ENCODE data around the gene CTSC.

CTSC gene

DNA sequence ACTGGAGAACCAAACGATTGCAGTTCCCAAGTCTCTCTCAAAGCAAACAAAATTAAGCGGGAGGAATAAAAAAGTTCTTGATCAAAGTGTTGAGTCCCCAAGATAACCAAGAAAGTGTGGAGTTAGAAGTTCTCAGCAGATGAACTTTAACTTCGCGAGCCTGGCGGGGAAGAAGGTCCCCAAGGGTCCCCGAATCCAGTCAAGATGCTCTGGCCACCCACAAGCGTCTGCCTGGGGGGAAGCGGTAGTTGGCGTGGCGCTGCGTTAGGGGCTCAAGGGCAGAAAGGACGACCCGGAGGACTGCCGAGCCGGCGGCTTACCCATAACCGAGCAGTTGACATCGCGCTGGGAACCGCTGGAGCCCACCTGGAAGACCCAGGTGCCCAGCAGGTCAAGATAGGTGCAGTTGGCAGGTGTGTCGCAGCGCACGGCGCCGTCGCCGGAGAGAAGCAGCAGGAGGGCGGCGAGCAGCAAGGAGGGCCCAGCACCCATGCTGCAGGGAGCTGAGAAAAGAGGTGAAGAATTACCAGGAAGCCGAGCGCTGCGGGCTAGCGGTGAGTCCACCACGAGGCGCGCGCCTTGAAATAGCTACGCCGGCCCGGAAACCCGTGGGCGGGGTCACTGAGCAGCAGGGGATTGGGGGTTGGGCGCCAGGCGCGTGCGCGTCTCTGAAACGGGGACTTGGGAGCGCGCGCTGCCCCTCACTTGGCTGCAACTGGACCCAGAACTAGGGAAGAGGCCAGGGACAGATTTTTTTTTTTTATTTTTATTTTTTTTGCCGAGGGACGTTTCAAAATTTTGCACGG lies at the start of gene CTSC:
TSS of gene CTSC (minus strand) at position 556 of the 806 bp plus-strand sequence. CDS start at position 492, 64 bp downstream.
- DNase-seq (ENCODE audit: low read depth in 3 of 3) = peak; percentile 89 to 94 (median 90)

DNA sequence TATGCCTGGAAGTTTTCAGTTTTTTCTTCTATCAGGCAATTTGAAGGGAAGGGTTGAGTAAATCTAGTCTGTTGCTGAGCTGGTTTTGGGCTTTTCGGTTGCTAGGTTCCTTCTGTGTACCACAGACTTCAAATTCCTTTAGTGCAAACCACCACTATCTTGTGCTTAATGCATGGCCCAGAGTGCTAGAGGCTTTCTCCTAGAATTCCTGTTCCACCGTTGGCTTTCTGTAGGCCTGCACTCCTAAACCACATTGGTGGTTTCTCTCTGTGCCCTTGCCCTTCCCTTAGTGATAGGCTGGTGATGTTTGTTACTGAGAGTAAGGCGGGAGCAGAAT lies 47.1 kb upstream of the CTSC start:
- no peak for DNase-seq (ENCODE audit: low read depth in 3 of 3)

DNA sequence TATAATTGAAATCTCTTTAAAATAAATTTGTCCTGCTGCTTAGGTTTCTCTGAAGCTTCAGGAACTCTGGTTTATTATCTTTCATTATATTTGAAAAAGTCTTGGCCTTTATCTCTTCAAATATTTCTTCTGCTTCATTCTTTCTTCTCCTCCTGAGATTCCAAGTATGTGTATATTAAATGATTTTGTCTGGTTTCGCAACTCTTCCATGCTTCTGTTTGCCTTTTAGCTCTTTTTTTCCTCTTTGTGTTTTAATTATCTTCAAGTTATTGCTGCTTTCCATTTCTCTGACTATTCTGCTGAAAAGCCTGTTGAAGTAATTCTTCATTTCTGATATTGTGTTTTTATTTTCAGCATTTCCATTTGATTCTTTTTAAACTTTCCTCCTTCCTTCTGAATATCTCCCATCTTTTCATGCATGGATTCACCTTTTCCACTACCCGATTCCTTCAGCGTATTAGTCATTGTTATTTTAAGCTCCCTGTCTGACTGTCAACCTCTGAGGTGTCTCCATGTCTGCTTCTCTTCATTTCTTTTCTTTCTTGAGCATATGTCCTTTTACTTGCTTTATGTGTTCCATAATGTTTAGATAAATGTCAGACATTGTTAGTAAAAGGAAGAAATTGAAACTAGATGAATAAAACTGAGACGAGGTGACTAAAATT lies 46.6 kb upstream of the CTSC start:
- DNase-seq (ENCODE audit: low read depth in 3 of 3) = no peak

DNA sequence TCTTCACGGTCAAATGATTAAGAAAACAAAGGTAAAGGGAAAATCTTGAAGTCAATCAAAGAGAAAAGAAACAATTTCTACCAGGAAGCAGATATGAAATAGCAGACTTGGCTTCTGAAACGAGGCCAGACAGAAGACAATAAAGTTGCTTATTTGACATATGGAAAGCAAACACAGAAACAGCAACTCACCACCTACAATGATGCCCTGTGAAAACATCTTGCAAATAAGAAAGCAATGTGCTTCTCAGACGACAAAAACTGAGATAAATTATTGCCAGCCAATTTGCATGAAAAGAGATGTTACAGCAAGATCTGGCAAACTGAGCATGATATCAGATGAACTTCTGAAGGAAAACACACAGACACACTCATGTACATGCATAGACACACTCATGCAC lies 45.9 kb upstream of the CTSC start:
- no peak for DNase-seq (ENCODE audit: low read depth in 3 of 3)

DNA sequence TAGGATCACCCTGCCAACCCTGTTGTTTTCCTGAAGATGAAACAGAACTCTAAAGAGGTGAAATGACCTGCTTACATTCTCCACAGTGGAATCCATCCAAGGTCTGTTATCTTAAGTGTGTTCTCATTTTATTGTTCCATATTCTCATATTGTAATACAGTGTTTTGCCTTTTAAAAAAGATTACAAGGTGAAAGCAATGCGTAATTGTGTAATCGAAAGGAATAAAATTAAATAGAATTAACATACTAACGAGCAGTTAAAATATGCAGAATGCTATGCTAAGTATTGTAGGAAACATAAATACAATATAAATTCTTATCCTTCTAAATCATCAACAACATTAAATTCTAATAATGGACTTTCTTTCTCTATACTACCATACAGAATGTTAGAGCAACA lies 41.6 kb upstream of the CTSC start:
- DNase-seq (ENCODE audit: low read depth in 3 of 3) = no peak

DNA sequence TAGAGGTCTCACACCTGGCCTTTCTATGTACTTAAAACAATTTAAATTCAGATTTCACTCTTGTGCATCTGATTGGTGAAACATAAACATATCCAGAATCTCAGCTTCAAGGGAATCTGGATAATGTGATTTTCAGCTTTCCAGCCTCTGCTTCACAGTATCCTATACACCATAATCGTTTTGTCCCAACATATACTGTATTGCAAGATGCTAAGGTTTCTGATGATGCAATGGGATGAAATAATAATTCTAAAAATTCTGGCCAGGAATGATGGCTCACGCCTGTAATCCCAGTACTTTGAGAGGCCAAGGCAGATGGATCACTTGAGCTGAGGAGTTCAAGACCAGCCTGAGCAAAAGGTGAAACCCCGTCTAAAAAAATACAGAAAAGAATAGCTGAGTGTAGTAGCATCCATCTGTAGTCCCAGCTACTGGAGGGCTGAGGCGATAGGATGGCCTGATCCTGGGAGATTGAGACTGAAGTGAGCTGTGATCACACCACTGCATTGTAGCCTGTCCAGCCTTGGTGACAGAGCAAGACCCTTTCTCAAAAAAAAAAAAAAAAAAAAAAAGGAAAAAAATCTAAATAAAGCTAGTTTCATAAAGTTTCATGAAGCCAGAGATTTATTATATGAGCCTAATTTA lies 41.0 kb upstream of the CTSC start:
- DNase-seq (ENCODE audit: low read depth in 3 of 3) = no peak

DNA sequence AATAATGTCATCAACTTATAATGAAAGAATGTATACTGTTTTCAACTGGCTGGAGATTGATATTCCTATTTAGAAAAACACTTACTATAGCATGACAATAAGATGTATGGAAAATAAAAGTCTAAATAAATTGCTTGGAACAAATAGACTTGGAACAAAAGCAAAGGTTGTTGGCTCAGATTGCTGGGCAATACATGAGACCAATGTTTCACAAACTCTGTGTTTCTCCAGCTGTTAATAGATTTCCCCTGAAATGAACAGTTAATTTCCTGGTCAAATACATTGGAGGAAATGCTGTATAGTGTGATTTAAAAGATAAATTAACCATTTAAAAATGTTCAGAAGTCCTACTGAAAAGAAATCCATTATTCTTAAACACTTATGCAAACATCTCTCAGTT lies 40.1 kb upstream of the CTSC start:
- no peak for DNase-seq (ENCODE audit: low read depth in 3 of 3)

DNA sequence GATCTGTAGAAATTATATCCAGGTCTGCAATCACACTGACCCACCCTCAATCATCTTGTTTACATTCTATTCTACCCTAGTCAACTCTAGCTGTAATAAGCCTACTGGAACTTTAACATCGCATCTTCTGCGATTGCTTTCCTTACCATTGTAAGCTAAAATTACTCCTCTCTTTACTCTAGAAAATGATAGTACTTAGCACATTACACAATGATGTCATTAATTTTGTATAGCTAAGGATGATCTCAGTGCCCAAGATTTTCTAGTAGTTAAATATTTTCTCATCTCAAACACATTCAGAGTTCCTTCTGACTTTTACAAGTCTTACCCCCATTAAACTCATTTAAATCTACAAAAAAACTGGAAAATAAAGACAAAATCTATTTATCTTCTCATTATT lies 39.6 kb upstream of the CTSC start:
- DNase-seq (ENCODE audit: low read depth in 3 of 3) = no peak

DNA sequence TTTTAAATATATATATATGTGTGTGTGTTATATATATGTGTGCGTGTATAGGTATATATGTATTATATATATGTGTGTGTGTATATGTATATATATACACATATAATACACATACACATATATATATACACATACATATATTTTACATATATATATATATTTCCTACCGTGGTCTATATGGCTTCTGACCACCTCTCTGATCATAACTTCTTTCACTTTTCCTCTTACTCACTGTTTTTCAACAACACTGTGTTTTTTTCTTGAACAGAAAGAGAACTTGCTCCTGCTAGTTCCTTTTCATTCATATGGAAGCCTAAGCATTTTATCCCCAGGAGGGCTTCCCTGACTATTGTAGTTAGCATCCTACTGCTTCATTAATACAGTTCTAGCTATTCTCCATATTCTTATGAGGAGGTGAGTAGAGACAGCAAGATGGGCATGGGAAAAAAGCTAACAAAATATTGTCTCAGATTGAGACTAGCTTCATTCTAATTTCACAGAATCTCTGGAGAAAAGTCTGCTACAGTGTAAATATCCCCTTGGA lies 38.5 kb upstream of the CTSC start:
- DNase-seq (ENCODE audit: low read depth in 3 of 3) = no peak

DNA sequence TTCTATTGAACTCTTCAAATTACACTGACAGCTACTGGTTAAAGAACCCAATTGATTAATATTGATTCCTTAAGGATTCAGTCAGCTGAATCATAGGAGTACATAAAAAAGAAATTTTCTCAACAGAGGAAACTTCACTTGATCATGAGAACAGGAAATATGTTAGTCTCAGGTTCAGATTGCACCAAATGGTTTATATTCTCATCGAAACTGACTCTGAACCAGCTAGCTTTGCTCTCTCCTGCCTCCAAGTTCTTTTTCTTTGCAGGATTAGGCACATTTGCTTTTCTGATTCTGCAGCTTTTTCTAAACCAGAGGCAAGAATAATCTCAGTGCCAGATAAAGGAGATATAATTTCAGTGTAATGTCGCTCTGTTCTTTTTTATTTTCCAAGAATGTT lies 33.2 kb upstream of the CTSC start:
- no peak for DNase-seq (ENCODE audit: low read depth in 3 of 3)

DNA sequence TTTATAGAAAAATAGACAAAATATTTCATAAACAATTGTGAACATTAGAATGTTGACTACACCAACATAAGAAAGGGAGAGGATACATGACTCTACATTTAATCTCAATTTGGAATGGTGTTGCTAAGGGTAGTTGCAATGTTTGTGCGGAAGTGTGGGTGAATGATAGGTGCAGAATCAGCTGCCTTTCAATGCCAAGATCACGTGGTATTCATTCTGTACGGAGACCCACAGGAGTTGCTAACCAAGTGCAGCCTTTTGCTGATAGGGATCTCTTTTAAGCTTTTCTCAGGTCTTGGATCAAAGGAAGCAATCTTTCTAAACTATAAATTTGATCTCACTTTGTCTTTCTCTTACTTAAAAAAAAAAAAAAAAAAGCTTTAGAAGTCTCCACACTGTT lies 29.8 kb upstream of the CTSC start:
- no peak for DNase-seq (ENCODE audit: low read depth in 3 of 3)

DNA sequence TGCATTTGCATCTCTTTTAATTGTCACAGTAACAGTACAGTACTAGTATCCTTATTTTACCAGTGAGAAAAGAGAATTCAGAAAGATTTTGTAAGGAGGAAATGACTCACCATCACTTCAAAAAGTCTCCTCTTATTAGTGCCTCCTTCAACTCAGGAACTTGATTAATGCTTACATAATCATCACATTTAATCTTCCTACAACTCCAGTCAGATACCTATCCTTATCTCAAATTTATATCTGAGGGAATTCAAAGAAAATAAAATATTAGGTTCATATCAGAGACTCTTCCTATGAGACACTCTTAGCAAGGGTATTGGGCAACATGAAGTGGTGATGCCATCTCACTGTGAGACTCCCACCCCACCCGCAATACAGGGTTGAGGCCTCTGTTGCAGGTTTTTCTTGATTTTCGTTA lies 26.1 kb upstream of the CTSC start:
- DNase-seq (ENCODE audit: low read depth in 3 of 3) = no peak

DNA sequence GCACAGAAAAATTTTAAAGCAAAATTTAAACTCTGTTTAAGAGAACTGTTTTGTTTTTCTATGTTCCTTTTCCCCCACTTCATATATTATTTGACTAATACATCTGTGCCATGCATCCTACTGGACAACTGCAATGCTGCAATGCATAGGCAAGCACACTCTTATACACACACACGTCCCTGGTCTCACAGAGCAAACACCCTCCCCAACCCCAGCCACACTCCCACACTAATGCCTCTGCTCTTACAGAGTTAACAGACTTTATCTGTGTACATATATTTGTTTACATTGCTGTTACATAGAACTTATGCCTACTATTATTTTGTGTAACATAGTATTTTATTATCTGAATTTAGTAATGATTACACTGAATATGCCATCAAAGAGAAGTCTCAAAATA lies 25.5 kb upstream of the CTSC start:
- no peak for DNase-seq (ENCODE audit: low read depth in 3 of 3)

DNA sequence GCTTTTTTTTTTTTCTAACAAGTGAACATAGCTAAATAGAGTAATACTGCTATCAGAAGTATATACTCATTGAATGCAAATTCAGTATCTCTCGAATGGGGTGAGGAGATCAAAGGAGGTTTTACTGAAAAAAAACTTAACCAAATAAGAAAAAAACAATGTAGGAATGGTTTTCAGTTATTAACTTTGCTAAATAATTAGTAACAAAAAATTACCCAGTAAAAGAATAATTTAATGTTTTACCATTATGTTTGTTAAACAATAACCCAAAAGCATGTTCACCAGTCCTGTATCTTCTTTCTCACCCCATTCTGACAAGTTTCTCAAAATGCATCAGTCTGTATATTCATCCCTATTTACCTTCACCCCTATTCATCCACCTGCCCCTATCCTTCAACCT lies 22.6 kb upstream of the CTSC start:
- DNase-seq (ENCODE audit: low read depth in 3 of 3) = no peak

DNA sequence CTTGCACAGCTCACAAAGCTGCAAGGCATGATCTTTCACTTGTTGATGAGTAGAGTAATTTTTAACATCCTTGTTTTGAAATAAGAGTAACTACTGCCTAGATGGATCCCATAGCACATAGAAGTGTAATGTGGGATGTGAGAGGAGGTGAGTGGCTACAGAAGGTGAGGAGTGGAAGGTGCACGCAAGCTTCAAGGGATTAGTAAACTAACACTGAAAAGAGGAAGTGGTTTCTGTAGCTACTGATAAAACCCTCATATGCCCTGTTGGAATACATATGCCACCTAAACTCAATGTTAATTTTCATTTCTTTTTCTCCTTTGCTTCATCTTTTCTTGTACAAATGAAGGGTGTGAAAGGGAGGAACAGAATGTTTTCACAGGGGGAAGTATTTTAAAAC lies 22.0 kb upstream of the CTSC start:
- DNase-seq (ENCODE audit: low read depth in 3 of 3) = no peak

DNA sequence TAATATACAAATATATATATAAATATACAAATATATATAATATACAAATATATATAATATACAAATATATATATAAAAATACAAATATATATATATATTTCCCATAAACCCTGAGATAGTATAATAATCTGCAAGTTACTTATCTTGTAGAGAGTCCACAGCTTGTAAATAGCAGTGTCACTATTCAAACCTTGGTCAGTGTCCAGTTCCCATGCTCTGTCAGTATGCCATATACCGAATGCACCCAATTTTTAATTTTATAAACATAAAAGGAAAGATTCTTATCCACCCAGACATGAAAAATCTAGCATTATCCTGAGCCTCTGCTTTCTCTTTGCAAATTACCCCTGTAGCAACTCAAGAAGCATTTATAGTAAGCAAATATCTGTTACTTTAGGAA lies 21.6 kb upstream of the CTSC start:
- no peak for DNase-seq (ENCODE audit: low read depth in 3 of 3)

DNA sequence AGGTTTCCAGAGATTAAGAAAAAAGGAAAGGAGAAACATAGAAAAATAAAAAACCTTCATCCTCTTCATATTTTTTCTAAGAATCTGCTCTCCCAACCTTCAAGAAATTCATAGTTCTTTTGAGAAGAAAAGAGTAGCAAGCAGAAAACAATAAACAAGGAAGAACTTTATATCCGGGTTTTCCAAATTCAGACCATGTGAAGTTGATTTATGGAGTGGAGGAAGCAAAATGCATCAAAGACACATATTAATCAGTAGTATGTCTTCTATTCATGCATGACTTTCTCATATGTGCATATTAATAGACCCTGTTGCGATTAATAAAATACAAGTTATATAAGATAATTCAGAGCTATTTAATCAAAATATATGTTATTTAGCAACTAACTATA lies 20.5 kb upstream of the CTSC start:
- no peak for DNase-seq (ENCODE audit: low read depth in 3 of 3)

DNA sequence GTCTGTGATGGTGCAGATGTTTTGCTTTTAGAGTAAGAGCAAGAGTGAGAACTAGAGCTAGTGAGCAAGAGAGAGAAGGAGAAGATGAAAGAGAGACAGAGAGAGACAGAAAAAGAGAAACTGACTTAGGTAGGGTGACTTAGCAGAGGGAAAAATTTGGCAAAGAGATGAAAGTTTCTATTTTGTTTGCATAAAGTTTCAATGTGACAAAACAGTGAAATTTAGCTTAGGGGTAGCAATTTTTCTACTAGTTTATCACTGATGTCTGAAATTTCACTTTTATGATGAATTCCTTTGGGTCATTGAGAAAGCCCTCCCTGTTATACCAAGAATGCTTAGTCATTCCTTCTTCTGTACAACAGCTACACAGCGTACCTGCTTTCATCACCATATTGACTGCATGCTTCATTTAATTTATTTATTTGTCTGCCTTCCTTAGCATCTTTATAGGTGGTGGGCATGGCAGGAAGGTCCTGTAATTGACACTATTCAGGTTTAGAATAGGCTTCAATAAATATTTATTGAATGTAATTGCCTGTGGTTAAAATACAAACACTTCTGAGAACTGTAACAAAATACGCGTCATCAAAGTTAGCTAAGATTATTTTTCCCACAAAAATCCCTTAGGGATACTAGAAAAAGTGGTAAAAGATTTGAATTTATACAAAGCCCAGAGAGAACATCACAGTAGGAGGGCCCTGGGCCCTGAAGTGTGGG lies 19.9 kb upstream of the CTSC start:
- no peak for DNase-seq (ENCODE audit: low read depth in 3 of 3)

DNA sequence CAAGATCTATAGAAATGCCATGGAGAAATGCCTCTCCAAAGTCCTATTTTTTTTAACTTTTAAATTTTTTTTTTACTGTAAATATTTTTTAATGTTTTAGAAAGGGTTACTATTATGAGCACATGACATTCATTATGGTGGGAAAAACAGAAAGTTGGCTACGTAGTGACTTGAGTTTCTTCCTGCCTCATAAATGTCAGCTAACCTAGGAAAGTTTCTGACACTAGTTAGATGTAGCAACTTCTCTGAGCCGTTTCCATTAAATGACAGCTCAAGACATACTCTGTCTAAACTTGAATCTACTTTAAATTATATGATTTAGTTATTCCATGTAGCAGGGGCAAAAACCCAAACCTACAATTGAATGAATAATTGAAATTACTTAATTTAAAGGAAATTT lies 18.4 kb upstream of the CTSC start:
- no peak for DNase-seq (ENCODE audit: low read depth in 3 of 3)

DNA sequence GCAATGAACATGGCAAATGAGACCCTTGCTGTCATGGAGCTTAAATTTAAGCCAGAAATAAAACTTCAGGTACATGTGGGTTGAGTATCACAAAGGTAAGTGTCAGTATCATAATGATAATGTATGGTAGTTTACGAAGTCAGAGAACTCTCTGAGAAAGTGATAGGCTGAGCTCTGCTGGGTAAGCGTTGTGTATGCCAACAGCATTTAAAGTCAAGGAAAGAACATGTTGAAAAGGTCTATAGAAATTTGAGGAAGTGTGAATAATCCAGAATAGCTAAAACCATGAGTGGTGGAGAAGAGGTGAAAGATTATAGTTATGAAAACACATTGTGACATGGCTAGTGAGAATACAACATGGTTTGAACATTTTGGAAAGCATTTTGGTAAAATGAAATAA lies 17.4 kb upstream of the CTSC start:
- no peak for DNase-seq (ENCODE audit: low read depth in 3 of 3)

DNA sequence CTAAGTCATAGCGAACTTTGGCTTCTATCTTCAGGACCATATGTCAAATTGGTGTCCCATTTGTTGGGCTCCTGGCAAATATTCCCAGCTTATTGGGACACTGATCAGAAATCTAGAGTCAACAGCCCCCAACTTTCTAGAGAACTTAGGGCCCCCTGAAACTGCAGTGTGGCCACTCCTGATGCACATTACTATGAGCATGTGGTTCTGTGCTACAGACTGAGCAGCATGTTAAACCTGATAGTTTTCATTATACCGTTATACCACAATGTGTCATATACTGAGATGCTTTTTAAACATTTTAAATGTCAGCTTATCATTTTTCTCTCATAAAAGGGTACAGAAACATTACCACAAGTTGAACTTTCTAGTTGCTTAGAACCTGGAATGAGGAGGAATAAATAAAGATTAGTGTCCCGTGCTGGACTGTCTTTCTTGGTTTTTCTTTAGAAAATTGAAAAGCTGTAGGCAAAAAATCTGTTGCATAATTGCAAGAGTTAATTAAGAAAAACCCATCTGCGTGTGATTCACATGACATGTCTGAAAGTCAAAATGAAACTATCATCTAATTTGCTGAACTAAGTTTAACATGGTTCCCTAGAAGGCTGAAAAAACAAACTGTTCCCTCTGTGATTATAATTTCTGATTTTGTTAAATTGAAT lies 16.4 kb upstream of the CTSC start:
- DNase-seq (ENCODE audit: low read depth in 3 of 3) = no peak

DNA sequence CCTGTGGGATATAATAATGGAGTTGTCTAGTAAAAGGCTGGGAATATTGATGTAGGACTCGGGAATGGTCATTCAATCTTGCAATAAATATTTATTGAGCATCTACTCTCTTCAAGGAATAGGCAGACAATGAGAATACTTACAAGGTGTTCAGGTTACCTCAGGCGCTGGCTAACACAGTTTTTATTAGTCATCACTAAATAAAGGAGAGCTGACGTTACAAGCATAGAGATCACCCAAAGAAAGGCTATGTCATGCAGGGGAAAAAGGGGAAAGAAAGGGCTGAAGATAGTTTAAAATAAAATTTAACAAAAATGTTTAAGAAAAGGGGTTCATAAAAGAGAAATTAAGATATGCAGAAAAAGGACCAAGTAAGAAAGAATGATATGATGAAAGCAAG lies 15.8 kb upstream of the CTSC start:
- DNase-seq (ENCODE audit: low read depth in 3 of 3) = no peak
